ENCODE data around the gene POLR2I.

DNA sequence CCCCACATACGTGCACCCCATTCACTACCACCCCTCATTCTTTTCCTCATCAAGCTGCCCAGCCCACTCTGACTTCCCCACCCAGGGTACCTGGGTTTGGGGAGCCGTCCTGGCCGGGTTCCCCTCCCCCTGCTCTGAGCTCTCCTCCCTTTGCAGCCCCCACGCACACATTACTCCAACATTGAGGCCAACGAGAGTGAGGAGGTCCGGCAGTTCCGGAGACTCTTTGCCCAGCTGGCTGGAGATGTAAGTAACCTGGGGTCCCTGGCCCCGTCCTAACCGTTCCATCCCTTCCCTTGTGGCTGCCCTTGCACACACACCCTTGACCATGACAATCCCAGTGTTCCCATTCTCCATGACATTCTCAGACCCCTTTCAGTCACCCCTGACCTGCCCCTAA is 27.8 kb upstream of the POLR2I start:
- TF ChIP-seq, protein P1, sequence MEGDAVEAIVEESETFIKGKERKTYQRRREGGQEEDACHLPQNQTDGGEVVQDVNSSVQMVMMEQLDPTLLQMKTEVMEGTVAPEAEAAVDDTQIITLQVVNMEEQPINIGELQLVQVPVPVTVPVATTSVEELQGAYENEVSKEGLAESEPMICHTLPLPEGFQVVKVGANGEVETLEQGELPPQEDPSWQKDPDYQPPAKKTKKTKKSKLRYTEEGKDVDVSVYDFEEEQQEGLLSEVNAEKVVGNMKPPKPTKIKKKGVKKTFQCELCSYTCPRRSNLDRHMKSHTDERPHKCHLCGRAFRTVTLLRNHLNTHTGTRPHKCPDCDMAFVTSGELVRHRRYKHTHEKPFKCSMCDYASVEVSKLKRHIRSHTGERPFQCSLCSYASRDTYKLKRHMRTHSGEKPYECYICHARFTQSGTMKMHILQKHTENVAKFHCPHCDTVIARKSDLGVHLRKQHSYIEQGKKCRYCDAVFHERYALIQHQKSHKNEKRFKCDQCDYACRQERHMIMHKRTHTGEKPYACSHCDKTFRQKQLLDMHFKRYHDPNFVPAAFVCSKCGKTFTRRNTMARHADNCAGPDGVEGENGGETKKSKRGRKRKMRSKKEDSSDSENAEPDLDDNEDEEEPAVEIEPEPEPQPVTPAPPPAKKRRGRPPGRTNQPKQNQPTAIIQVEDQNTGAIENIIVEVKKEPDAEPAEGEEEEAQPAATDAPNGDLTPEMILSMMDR (IDR thresholded peaks at IDR 0.05) = no peak
- TF ChIP-seq ELF4 (CRISPR knock-in tag; IDR thresholded peaks at IDR 0.05; ENCODE audit: low read depth) = no peak

Measured in WTC11 (cell line).